H1 (cell line): ENCODE results near the gene MIER2. TPM values are rescaled to one million over a fixed set of nuclear protein-coding genes. Genes with fewer than 3 reads are reported as not detected.

Experiments used
- BCL11A ChIP-seq, 2 experiments: IDR thresholded peaks; one replicate each; pipeline ENCODE4 v1.6.1; 2011; ENCODE audit warnings: low read depth in 2 of 2, low read length in 2 of 2, mild to moderate bottlenecking in 2 of 2
- CTCF ChIP-seq, 3 experiments: IDR thresholded peaks; 1 replicate in 2 of 3; 2 replicates in 1 of 3; pipeline versions ENCODE4 v1.5.1 to v1.6.1; 2011; ENCODE audit warnings: low read length in 3 of 3, mild to moderate bottlenecking in 3 of 3, inconsistent platforms in 2 of 3, low read depth in 1 of 3, moderate library complexity in 1 of 3; ENCODE audit not compliant: insufficient read depth in 1 of 3; ENCODE audit errors: control extremely low read depth in 1 of 3
- FOSL1 ChIP-seq: IDR thresholded peaks from 2 replicates; pipeline ENCODE4 v1.6.1; 2011; ENCODE audit warnings: mild to moderate bottlenecking, low read depth, low read length, moderate library complexity; ENCODE audit not compliant: insufficient read depth
- SIN3A ChIP-seq, 2 experiments: IDR thresholded peaks in 1 of 2; conservative IDR thresholded peaks in 1 of 2; 2 replicates each; pipeline ENCODE4 v1.6.1; 2011 to 2012; ENCODE audit warnings: low read length in 2 of 2, improper control_type of control experiment in 1 of 2, low read depth in 1 of 2, mild to moderate bottlenecking in 1 of 2
- SIX5 ChIP-seq: IDR thresholded peaks from 2 replicates; pipeline ENCODE4 v1.6.1; 2011; ENCODE audit warnings: mild to moderate bottlenecking, low read depth, low read length
- SP4 ChIP-seq: IDR thresholded peaks from 2 replicates; pipeline ENCODE4 v1.6.1; 2012; ENCODE audit warnings: low read length, inconsistent platforms
- TEAD4 ChIP-seq: IDR thresholded peaks from 2 replicates; pipeline ENCODE4 v1.6.1; 2012; ENCODE audit warnings: low read depth, low read length, inconsistent platforms, mixed read lengths
- polyA plus RNA-seq, 7 experiments: library from polyadenylated mRNA; depleted of rRNA in 3 of 7; stranded (reverse) in 5 of 7; unstranded in 2 of 7; fragments of >200 nt in 5 of 7; fragments of 200-250 nt in 2 of 7; gene quantifications; 1 replicate in 5 of 7; 2 replicates in 1 of 7; 4 replicates in 1 of 7; pipeline versions ENCODE4 v1.2.1 to v1.2.3, GENCODE V29; 2011 to 2013; ENCODE audit warnings: missing spikeins in 2 of 7, mixed read lengths in 2 of 7
- total RNA-seq: library from RNA; stranded (reverse); fragmentation: NEBNext Ultra II Directional; extraction: Animal tissue kit (Norgen Biotek cat#: 25700); gene quantifications from 2 replicates; pipeline ENCODE4 v1.2.1, GENCODE V29; 2021

Gene MIER2
- total and polyA plus RNA-seq, 2 of the 8 experiments (the other 6 are each of a cell fraction or from before 2014, with no cell fraction given): 30.3 to 48.3 TPM

GRCh38 chr19:389255-389934, 44.8 kb upstream of the MIER2 start (continued):
- TF ChIP-seq BCL11A (IDR thresholded peaks at IDR 0.05; ENCODE audit: low read depth in 2 of 2, low read length in 2 of 2) (no peak), SIX5 (no peak), SIN3A (conservative IDR thresholded peaks at IDR 0.05 in 1 of 2, IDR thresholded peaks at IDR 0.05 in 1 of 2; ENCODE audit: low read depth in 1 of 2, low read length in 2 of 2) (no peak), FOSL1 (no peak), SP4 (no peak), CTCF (IDR thresholded peaks at IDR 0.05; ENCODE audit: control extremely low read depth in 1 of 3, insufficient read depth in 1 of 3, low read depth in 1 of 3, low read length in 3 of 3) (peak; percentile 38 to 44 (median 43)), TEAD4 (0 out of 2 replicates have a peak, but pooled peaks have one; percentile 19)
